Keratinocyte (primary cell): Measurements from ENCODE around the gene HLA-C. TPM values are rescaled to one million over a fixed set of nuclear protein-coding genes. Genes with fewer than 3 reads are reported as not detected.

Source experiments
- DNase-seq: peaks from one replicate; pipeline ENCODE4 v3.0.0-alpha.2; 2011; ENCODE audit warnings: low read depth, missing footprints, low spot score
- FAIRE-seq: peaks from 2 replicates; lab custom pipeline; 2011; peaks lifted over from hg19 to GRCh38; lab: Jason Lieb, UNC
- H2AFZ ChIP-seq: 2 replicates; pipeline ENCODE4 v1.6.0; 2012; ENCODE audit warnings: low read length, control low read depth, inconsistent platforms; ENCODE audit not compliant: control insufficient read depth
- H3K27ac ChIP-seq: 2 replicates; pipeline ENCODE4 v1.5.1; 2011; ENCODE audit warnings: low read length; ENCODE audit not compliant: control insufficient read depth, insufficient read depth
- H3K27me3 ChIP-seq: 3 replicates; pipeline ENCODE4 v1.6.0; 2011; ENCODE audit warnings: low read length; ENCODE audit not compliant: control insufficient read depth, insufficient read depth; ENCODE audit errors: extremely low read depth
- H3K36me3 ChIP-seq, 2 experiments: 2 replicates in 1 of 2; 3 replicates in 1 of 2; pipeline ENCODE4 v1.5.1; 2011; ENCODE audit warnings: low read length in 2 of 2, mild to moderate bottlenecking in 1 of 2; ENCODE audit not compliant: control insufficient read depth in 2 of 2, insufficient read depth in 2 of 2; ENCODE audit errors: extremely low read depth in 1 of 2
- H3K4me1 ChIP-seq: 3 replicates; pipeline ENCODE4 v1.5.1; 2011; ENCODE audit warnings: low read length; ENCODE audit not compliant: control insufficient read depth, insufficient read depth; ENCODE audit errors: extremely low read depth
- H3K4me2 ChIP-seq: 3 replicates; pipeline ENCODE4 v1.6.0; 2011; ENCODE audit warnings: low read depth, low read length; ENCODE audit not compliant: control insufficient read depth, insufficient read depth; ENCODE audit errors: extremely low read depth
- H3K4me3 ChIP-seq, 3 experiments: fragments of 200-600 bp in 1 of 3; sonication (generic) in 1 of 3; 2 replicates in 2 of 3; 3 replicates in 1 of 3; pipeline ENCODE4 v1.5.1; 2011 to 2016; ENCODE audit warnings: low read length in 3 of 3, mild to moderate bottlenecking in 3 of 3, control low read depth in 2 of 3, inconsistent platforms in 1 of 3, low read depth in 1 of 3, mixed read lengths in 1 of 3, mixed run types in 1 of 3, moderate library complexity in 1 of 3; ENCODE audit not compliant: control insufficient read depth in 2 of 3, insufficient read depth in 2 of 3; ENCODE audit errors: extremely low read depth in 1 of 3
- H3K79me2 ChIP-seq: 2 replicates; pipeline ENCODE4 v1.6.0; 2012; ENCODE audit warnings: low read length; ENCODE audit not compliant: control insufficient read depth, insufficient read depth
- H3K9ac ChIP-seq: 3 replicates; pipeline ENCODE4 v1.6.0; 2011; ENCODE audit warnings: low read length; ENCODE audit not compliant: control insufficient read depth, insufficient read depth; ENCODE audit errors: extremely low read depth
- H3K9me1 ChIP-seq: 3 replicates; pipeline ENCODE4 v1.6.0; 2011; ENCODE audit warnings: low read length; ENCODE audit not compliant: control insufficient read depth, insufficient read depth; ENCODE audit errors: extremely low read depth
- H3K9me3 ChIP-seq: 2 replicates; pipeline ENCODE4 v1.5.1; 2012; ENCODE audit warnings: low read depth, low read length; ENCODE audit not compliant: control insufficient read depth
- H4K20me1 ChIP-seq: 3 replicates; pipeline ENCODE4 v1.6.0; 2011; ENCODE audit warnings: low read length; ENCODE audit not compliant: control insufficient read depth, insufficient read depth; ENCODE audit errors: extremely low read depth
- CTCF ChIP-seq, 3 experiments: IDR thresholded peaks in 1 of 3; conservative IDR thresholded peaks in 1 of 3; optimal IDR thresholded peaks in 1 of 3; 2 replicates in 2 of 3; 3 replicates in 1 of 3; pipeline versions ENCODE3 to v1.5.1; 2011; ENCODE audit warnings: low read length in 3 of 3, mild to moderate bottlenecking in 3 of 3, moderate library complexity in 2 of 3, control low read depth in 1 of 3, inconsistent platforms in 1 of 3; ENCODE audit not compliant: insufficient read depth in 2 of 3; ENCODE audit errors: extremely low read depth in 1 of 3
- EZH2 ChIP-seq: IDR thresholded peaks from one replicate; pipeline ENCODE4 v1.6.1; 2012; ENCODE audit warnings: inconsistent platforms, mild to moderate bottlenecking, low read length, moderate library complexity
- dilution Hi-C: fragments of 300-500 bp; cut with MboI; formaldehyde crosslinking; loops from one replicate; pipeline ENCODE4 v1.7.0; 2020; ENCODE audit warnings: low sequenced_read_pairs; ENCODE audit not compliant: extremely low pct_ligation_motif_present
- polyA plus RNA-seq, 5 experiments: library from polyadenylated mRNA; depleted of rRNA in 3 of 5; stranded (reverse) in 3 of 5; stranded (forward) in 1 of 5; unstranded in 1 of 5; fragments of >200 nt; gene quantifications; 1 replicate in 1 of 5; 2 replicates in 3 of 5; 3 replicates in 1 of 5; pipeline versions ENCODE4 v1.2.1 to v1.2.3, GENCODE V29; 2011 to 2012; ENCODE audit warnings: missing spikeins in 2 of 5, low read depth in 1 of 5, low replicate concordance in 1 of 5

Gene HLA-C
- polyA plus RNA-seq, 1 donor (not counting 4 experiments of a cell fraction or from before 2014, with no cell fraction given), result 330 TPM

DNA sequence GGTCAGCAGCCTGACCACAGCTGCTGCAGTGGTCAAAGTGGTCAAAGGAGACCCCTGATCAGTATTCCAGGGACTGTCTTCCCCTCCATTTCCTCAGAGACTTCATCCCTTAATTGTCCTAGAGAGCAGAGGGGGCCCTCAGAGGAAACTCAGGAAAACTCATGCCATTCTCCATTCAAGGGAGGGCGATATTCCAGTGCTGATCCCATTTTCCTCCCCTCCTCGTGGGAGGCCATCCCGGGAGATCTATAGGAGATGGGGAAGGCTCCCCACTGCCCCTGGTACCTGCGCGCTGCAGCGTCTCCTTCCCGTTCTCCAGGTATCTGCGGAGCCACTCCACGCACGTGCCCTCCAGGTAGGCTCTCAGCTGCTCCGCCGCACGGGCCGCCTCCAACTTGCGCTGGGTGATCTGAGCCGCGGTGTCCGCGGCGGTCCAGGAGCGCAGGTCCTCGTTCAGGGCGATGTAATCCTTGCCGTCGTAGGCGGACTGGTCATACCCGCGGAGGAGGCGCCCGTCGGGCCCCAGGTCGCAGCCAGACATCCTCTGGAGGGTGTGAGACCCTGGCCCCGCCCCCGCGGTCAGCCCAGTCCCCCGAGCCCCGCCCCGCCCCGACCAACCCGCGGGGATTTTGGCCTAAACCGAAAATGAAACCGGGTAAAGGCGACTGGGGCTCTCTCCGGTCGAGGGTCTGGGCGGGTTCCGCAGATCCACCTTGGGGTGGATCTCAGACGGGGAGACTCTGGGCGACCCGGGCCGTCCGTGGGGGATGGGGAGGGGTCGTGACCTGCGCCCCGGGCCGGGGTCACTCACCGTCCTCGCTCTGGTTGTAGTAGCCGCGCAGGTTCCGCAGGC is 878 bp downstream of the HLA-C start:
- Histone ChIP-seq H3K27me3 (peaks cover 6% of the 10 kb centered on the region), H3K9ac (peak overlapping the region; percentile 91), H3K9me3 (no peaks in the 10 kb centered on the region), H3K36me3 (peaks cover 12 to 14% of the 10 kb centered on the region in 2 experiments), H3K27ac (peak overlapping the region; percentile 78), H3K9me1 (peaks cover 2% of the 10 kb centered on the region), H2AFZ (peak overlapping the region; percentile 56), H3K79me2 (peaks cover 6% of the 10 kb centered on the region), H3K4me1 (peaks cover 9% of the 10 kb centered on the region), H4K20me1 (no peaks in the 10 kb centered on the region), H3K4me2 (peak overlapping the region; percentile 81), H3K4me3 (peak overlapping the region; percentile 73 to 86 (median 79))
- dilution Hi-C loops, result no loop called here
- no peak for TF ChIP-seq EZH2
- no peak for TF ChIP-seq CTCF (optimal IDR thresholded peaks at IDR 0.05 in 1 of 3, IDR thresholded peaks at IDR 0.05 in 1 of 3, conservative IDR thresholded peaks at IDR 0.05 in 1 of 3; ENCODE audit: extremely low read depth in 1 of 3, insufficient read depth in 2 of 3, low read length in 3 of 3)
- no peak for DNase-seq
- no peak for FAIRE-seq

GRCh38 chr6:31268836-31269235 is 3.1 kb downstream of the HLA-C start:
- FAIRE-seq (no peak), DNase-seq (no peak)
- H2AFZ ChIP-seq, result no peak overlapping the region
- no peak overlapping the region for H3K9ac ChIP-seq
- H3K27me3 ChIP-seq, result no peaks in the 10 kb centered on the region
- no peaks in the 10 kb centered on the region for H3K9me3 ChIP-seq
- TF ChIP-seq CTCF (optimal IDR thresholded peaks at IDR 0.05 in 1 of 3, IDR thresholded peaks at IDR 0.05 in 1 of 3, conservative IDR thresholded peaks at IDR 0.05 in 1 of 3; ENCODE audit: extremely low read depth in 1 of 3, insufficient read depth in 2 of 3, low read length in 3 of 3) (no peak), EZH2 (no peak)
- H3K79me2 ChIP-seq, result peaks cover 6% of the 10 kb centered on the region
- peaks cover 9% of the 10 kb centered on the region for H3K4me1 ChIP-seq
- no peak overlapping the region for H3K27ac ChIP-seq
- H3K36me3 ChIP-seq, result peaks cover 12 to 14% of the 10 kb centered on the region in 2 experiments
- no peak overlapping the region for H3K4me3 ChIP-seq
- no peaks in the 10 kb centered on the region for H4K20me1 ChIP-seq
- dilution Hi-C loops, result no loop called here
- H3K4me2 ChIP-seq, result no peak overlapping the region
- H3K9me1 ChIP-seq, result peaks cover 2% of the 10 kb centered on the region
